HepG2 (cell line): ENCODE results near the gene SOCS3. TPM values are rescaled to one million over a fixed set of nuclear protein-coding genes. Genes with fewer than 3 reads are reported as not detected.

ENCODE experiments used
- CREB3 ChIP-seq: sonication (generic); formaldehyde crosslinking; IDR thresholded peaks from 2 replicates; pipeline ENCODE4 v1.5.0; 2020; ENCODE audit warnings: missing genetic modification reagents
- ELF1 ChIP-seq: sonication (generic); formaldehyde crosslinking; IDR thresholded peaks from 2 replicates; pipeline ENCODE4 v1.4.0; 2020; ENCODE audit warnings: missing genetic modification reagents
- GTF2F1 ChIP-seq: fragments of 150-350 bp; IDR thresholded peaks from 2 replicates; pipeline ENCODE4 v1.6.1; 2014; ENCODE audit warnings: low read length
- KAT2B ChIP-seq: fragments of 150-350 bp; IDR thresholded peaks from 2 replicates; pipeline ENCODE4 v1.6.1; 2014; ENCODE audit warnings: low read depth, low read length, borderline replicate concordance
- LRRFIP1 ChIP-seq: sonication (generic); formaldehyde crosslinking; conservative IDR thresholded peaks from 2 replicates; pipeline ENCODE4 v1.4.0; 2020; ENCODE audit warnings: missing genetic modification reagents
- PLRG1 ChIP-seq: fragments of 450-650 bp; conservative IDR thresholded peaks from 2 replicates; pipeline ENCODE4 v1.6.1; 2016
- SMAD3 ChIP-seq: sonication (generic); formaldehyde crosslinking; IDR thresholded peaks from 2 replicates; pipeline ENCODE4 v1.4.0; 2020; ENCODE audit warnings: missing genetic modification reagents
- SNRNP70 ChIP-seq: fragments of 200-400 bp; formaldehyde crosslinking; IDR thresholded peaks from 2 replicates; pipeline ENCODE4 v1.6.1; 2017; ENCODE audit warnings: mild to moderate bottlenecking, low read depth, low read length, moderate library complexity
- SP5 ChIP-seq: IDR thresholded peaks from 2 replicates; pipeline ENCODE4 v1.6.1; 2016; ENCODE audit warnings: low read depth, borderline replicate concordance
- YEATS4 ChIP-seq: sonication (generic); formaldehyde crosslinking; IDR thresholded peaks from 2 replicates; pipeline ENCODE4 v1.4.0; 2020; ENCODE audit warnings: missing genetic modification reagents, borderline replicate concordance
- ZBTB7A ChIP-seq: sonication (generic); formaldehyde crosslinking; IDR thresholded peaks from 2 replicates; pipeline ENCODE4 v1.8.0; 2022; ENCODE audit warnings: mild to moderate bottlenecking, missing genetic modification reagents
- ZNF274 ChIP-seq: sonication (generic); formaldehyde crosslinking; IDR thresholded peaks from 2 replicates; pipeline ENCODE4 v1.5.1; 2020; ENCODE audit warnings: mild to moderate bottlenecking, missing genetic modification reagents
- ZNF569 ChIP-seq: sonication (generic); formaldehyde crosslinking; IDR thresholded peaks from 2 replicates; pipeline ENCODE4 v1.5.0; 2020; ENCODE audit warnings: mild to moderate bottlenecking, missing genetic modification reagents, moderate library complexity, borderline replicate concordance
- ZNF761 ChIP-seq: sonication (generic); formaldehyde crosslinking; conservative IDR thresholded peaks from 2 replicates; pipeline ENCODE4 v1.4.0; 2020; ENCODE audit warnings: mild to moderate bottlenecking, missing genetic modification reagents
- ZNF788 ChIP-seq: sonication (generic); formaldehyde crosslinking; IDR thresholded peaks from 2 replicates; pipeline ENCODE4 v1.5.0; 2020; ENCODE audit warnings: mild to moderate bottlenecking, missing genetic modification reagents, borderline replicate concordance
- polyA plus RNA-seq, 8 experiments: library from polyadenylated mRNA; depleted of rRNA in 3 of 8; stranded (reverse) in 7 of 8; unstranded in 1 of 8; fragments of >200 nt; fragmentation: Illumina TruSeq in 4 of 8; extraction: Trizol in 4 of 8; gene quantifications; 2 replicates each; pipeline versions ENCODE4 v1.2.1 to v1.2.3, GENCODE V29; 2011 to 2016; ENCODE audit warnings: low read depth in 4 of 8, missing spikeins in 1 of 8, mixed read lengths in 1 of 8; ENCODE audit not compliant: insufficient read depth in 1 of 8
- total RNA-seq, 5 experiments: library from RNA; depleted of rRNA; stranded (reverse); fragments of >200 nt; fragmentation: Illumina TruSeq; extraction: Trizol; gene quantifications; 2 replicates each; pipeline ENCODE4 v1.2.3, GENCODE V29; 2016; ENCODE audit warnings: low read depth in 1 of 5
- TF ChIP-seq, protein P1 (sequence below): sonication (generic); formaldehyde crosslinking; IDR thresholded peaks from 2 replicates; pipeline ENCODE4 v1.5.0; 2020; ENCODE audit warnings: mild to moderate bottlenecking, missing genetic modification reagents, moderate library complexity
- TF ChIP-seq, protein P2 (sequence below): sonication (generic); formaldehyde crosslinking; IDR thresholded peaks from 2 replicates; pipeline ENCODE4 v1.8.1; 2023; ENCODE audit warnings: mild to moderate bottlenecking, inconsistent platforms, moderate library complexity, missing genetic modification reagents, borderline replicate concordance
- TF ChIP-seq, protein P3 (sequence below): sonication (generic); formaldehyde crosslinking; IDR thresholded peaks from 2 replicates; pipeline ENCODE4 v1.4.0; 2020; ENCODE audit warnings: mild to moderate bottlenecking, missing genetic modification reagents
- TF ChIP-seq, protein P4 (sequence below): sonication (generic); formaldehyde crosslinking; IDR thresholded peaks from 2 replicates; pipeline ENCODE4 v1.8.0; 2023; ENCODE audit warnings: mild to moderate bottlenecking, missing genetic modification reagents

Gene SOCS3
- total and polyA plus RNA-seq, 2 of the 13 experiments (the other 11 are each of a cell fraction or from before 2014, with no cell fraction given), result 0.77 to 2.4 TPM

DNA sequence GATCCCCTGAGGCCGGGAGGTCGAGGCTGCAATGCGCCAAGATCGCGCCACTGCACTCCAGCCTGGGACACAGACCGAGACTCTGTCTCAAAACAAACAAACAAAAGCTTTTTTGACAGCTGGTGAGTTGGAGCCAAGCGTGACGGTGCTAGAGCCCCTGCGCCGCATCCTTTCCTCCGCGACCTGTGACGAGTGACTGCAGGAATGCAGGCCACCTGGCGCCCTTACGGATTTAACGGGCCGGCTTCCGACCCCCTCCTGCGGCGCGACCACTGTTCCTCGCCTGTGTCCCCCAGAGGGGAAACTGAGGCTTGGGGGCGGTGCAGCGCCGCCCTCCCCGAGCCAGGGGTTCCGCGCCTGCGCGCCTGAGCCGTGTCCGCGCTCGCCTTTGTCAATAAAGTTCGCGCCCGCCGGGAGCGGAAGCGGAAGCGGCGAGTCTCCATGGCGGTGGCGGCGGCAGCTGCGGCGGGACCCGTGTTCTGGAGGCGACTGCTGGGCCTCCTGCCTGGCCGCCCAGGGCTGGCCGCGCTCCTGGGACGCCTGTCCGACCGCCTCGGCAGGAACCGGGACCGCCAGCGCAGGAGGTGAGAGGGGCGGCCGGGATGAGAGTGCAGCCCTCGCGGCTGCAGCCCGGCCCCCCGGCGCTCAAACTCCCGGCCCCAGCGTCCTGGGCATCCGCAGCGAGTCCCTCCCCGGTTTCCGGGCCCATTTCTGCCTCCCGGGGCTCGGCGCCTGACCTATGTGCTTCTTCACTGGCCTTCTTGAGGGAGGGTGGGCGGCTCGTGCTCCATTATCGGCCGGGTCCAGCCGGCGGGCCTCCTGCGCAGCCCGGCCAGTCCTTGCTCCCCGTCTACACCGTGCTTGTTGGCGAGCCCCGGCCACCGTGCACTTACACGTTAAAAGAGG is 18.6 kb upstream of the SOCS3 start, which contains the start of gene PGS1 (continued):
- TF ChIP-seq YEATS4 (peak; percentile 87), SNRNP70 (no peak), ZNF274 (CRISPR knock-in tag) (peak; percentile 95), ZNF761 (CRISPR knock-in tag) (peak; percentile 85), PLRG1 (no peak), SMAD3 (CRISPR knock-in tag) (peak; percentile 86), ELF1 (CRISPR knock-in tag) (peak; percentile 97), LRRFIP1 (no peak), CREB3 (CRISPR knock-in tag) (0 out of 2 replicates have a peak, but pooled peaks have one; percentile 45), KAT2B (no peak), ZNF788 (CRISPR knock-in tag) (peak; percentile 99), ZBTB7A (CRISPR knock-in tag) (peak; percentile 75), SP5 (CRISPR knock-in tag) (peak; percentile 86), ZNF569 (CRISPR knock-in tag) (0 out of 2 replicates have a peak, but pooled peaks have one; percentile 48), GTF2F1 (peak; percentile 61)
- TF ChIP-seq, protein P1, sequence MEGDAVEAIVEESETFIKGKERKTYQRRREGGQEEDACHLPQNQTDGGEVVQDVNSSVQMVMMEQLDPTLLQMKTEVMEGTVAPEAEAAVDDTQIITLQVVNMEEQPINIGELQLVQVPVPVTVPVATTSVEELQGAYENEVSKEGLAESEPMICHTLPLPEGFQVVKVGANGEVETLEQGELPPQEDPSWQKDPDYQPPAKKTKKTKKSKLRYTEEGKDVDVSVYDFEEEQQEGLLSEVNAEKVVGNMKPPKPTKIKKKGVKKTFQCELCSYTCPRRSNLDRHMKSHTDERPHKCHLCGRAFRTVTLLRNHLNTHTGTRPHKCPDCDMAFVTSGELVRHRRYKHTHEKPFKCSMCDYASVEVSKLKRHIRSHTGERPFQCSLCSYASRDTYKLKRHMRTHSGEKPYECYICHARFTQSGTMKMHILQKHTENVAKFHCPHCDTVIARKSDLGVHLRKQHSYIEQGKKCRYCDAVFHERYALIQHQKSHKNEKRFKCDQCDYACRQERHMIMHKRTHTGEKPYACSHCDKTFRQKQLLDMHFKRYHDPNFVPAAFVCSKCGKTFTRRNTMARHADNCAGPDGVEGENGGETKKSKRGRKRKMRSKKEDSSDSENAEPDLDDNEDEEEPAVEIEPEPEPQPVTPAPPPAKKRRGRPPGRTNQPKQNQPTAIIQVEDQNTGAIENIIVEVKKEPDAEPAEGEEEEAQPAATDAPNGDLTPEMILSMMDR, result peak; percentile 40
- TF ChIP-seq, protein P2, sequence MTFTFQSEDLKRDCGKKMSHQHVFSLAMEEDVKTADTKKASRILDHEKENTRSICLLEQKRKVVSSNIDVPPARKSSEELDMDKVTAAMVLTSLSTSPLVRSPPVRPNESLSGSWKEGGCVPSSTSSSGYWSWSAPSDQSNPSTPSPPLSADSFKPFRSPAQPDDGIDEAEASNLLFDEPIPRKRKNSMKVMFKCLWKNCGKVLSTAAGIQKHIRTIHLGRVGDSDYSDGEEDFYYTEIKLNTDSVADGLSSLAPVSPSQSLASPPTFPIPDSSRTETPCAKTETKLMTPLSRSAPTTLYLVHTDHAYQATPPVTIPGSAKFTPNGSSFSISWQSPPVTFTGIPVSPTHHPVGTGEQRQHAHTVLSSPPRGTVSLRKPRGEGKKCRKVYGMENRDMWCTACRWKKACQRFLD (CRISPR knock-in tag), result peak; percentile 49; the same call in 1 of the 2 replicates
- TF ChIP-seq, protein P3, sequence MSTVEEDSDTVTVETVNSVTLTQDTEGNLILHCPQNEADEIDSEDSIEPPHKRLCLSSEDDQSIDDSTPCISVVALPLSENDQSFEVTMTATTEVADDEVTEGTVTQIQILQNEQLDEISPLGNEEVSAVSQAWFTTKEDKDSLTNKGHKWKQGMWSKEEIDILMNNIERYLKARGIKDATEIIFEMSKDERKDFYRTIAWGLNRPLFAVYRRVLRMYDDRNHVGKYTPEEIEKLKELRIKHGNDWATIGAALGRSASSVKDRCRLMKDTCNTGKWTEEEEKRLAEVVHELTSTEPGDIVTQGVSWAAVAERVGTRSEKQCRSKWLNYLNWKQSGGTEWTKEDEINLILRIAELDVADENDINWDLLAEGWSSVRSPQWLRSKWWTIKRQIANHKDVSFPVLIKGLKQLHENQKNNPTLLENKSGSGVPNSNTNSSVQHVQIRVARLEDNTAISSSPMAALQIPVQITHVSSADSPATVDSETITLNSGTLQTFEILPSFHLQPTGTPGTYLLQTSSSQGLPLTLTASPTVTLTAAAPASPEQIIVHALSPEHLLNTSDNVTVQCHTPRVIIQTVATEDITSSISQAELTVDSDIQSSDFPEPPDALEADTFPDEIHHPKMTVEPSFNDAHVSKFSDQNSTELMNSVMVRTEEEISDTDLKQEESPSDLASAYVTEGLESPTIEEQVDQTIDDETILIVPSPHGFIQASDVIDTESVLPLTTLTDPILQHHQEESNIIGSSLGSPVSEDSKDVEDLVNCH (CRISPR knock-in tag), result no peak
- TF ChIP-seq, protein P4, sequence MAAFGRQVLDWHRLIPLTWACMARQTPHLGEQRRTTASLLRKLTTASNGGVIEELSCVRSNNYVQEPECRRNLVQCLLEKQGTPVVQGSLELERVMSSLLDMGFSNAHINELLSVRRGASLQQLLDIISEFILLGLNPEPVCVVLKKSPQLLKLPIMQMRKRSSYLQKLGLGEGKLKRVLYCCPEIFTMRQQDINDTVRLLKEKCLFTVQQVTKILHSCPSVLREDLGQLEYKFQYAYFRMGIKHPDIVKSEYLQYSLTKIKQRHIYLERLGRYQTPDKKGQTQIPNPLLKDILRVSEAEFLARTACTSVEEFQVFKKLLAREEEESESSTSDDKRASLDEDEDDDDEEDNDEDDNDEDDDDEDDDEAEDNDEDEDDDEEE (CRISPR knock-in tag), result peak; percentile 94; the same call in 1 of the 2 replicates
